Right lobe of liver (tissue), 6 donors: ENCODE measurements around the gene KCNMB3. TPM values are rescaled to one million over a fixed set of nuclear protein-coding genes. Genes with fewer than 3 reads are reported as not detected.

Source experiments
- ATAC-seq, 4 donors: fragments of 200-7000 bp; cut with Tn5 transposase; one replicate each; pipeline ENCODE4 v1.9.1; 2020; ENCODE audit warnings: mild to moderate bottlenecking in 4 of 4, moderate library complexity in 4 of 4
- DNase-seq, 3 donors: peaks; one replicate each; pipeline ENCODE4 v3.0.0-alpha.2; 2020
- H3K27ac ChIP-seq, 3 donors: fragments of 200-600 bp; one replicate each; pipeline ENCODE4 v1.8.0; 2022
- H3K27me3 ChIP-seq, 2 donors: fragments of 200-600 bp; one replicate each; pipeline ENCODE4 v1.8.0; 2022
- H3K36me3 ChIP-seq, 4 donors: fragments of 200-600 bp; sonication (generic) in 1 of 4; one replicate each; pipeline versions ENCODE4 v1.5.1 to v1.8.0; 2017 to 2022; ENCODE audit warnings: control low read depth in 1 of 4
- H3K4me1 ChIP-seq, 4 donors: fragments of 200-600 bp; sonication (generic) in 1 of 4; one replicate each; pipeline versions ENCODE4 v1.5.1 to v1.8.0; 2017 to 2022; ENCODE audit warnings: control low read depth in 1 of 4
- H3K4me3 ChIP-seq, 3 donors: fragments of 200-600 bp; one replicate each; pipeline ENCODE4 v1.8.0; 2022
- H3K9me3 ChIP-seq, 4 donors: fragments of 200-600 bp; sonication (generic) in 1 of 4; one replicate each; pipeline versions ENCODE4 v1.5.1 to v1.8.0; 2017 to 2022; ENCODE audit warnings: control low read depth in 1 of 4
- CTCF ChIP-seq, 4 donors: fragments of 200-600 bp in 3 of 4; fragments of 450-650 bp in 1 of 4; IDR thresholded peaks; one replicate each; pipeline versions ENCODE4 v1.5.1 to v1.8.0; 2016 to 2022; ENCODE audit warnings: antibody characterized with exemption in 4 of 4, mild to moderate bottlenecking in 2 of 4
- POLR2A ChIP-seq: fragments of 450-650 bp; IDR thresholded peaks from one replicate; pipeline ENCODE4 v1.6.1; 2017; ENCODE audit warnings: antibody characterized with exemption, mild to moderate bottlenecking
- WGBS: methylation state at CpG from one replicate; pipeline ENCODE4 v1.1.6; 2018; ENCODE audit warnings: low coverage, low lambda C conversion rate; ENCODE audit not compliant: insufficient coverage; ENCODE audit errors: missing lambda C conversion rate; 5-methylcytosine and 5-hydroxymethylcytosine counted together
- intact Hi-C, 2 donors: fragments of 100-400 bp; cut with DNase I; formaldehyde crosslinking; loops; one replicate each; pipeline versions ENCODE4 v1.11.2 to v1.14.1; 2022
- total RNA-seq, 6 experiments: library from RNA; depleted of rRNA in 2 of 6; stranded (reverse); fragments of >200 nt in 2 of 6; fragmentation: NEBNext Ultra II Directional in 3 of 6; extraction: Animal tissue kit (Norgen Biotek cat#: 25700) in 3 of 6; gene quantifications; one replicate each; pipeline versions ENCODE4 v1.1.0 to v1.2.4, GENCODE V29; 2016 to 2023
- donor health status: DM: no; HTN: yes; CAD: no.
- donor health status: DM: no; HTN: no; CAD: no.
- donor health status: DM: no; HTN: no; CAD: no.
- donor health status: DM: no; HTN: yes; CAD: no.
- donor health status: DM: no; HTN: yes; CAD: no.

The KCNMB3 gene
- total RNA-seq, 6 experiments from 2014 or later: 1.4 to 2.3 (median 1.7) TPM

GRCh38 chr3:179279837-179280236 lies 28.9 kb upstream of the KCNMB3 start:
- Histone ChIP-seq H3K27me3 (no peaks in the 10 kb centered on the region), H3K9me3 (no peaks in the 10 kb centered on the region), H3K4me1 (no peaks in the 10 kb centered on the region), H3K4me3 (no peak overlapping the region), H3K27ac (no peak overlapping the region), H3K36me3 (no peaks in the 10 kb centered on the region)
- no peak for TF ChIP-seq POLR2A
- TF ChIP-seq CTCF (IDR thresholded peaks at IDR 0.05): no peak
- intact Hi-C loops: no loop called here
- no CpG with 5 or more reads among the region's 1 CpG for WGBS
- ATAC-seq (no peak), DNase-seq (no peak)

GRCh38 chr3:179278932-179279693 lies 28.2 kb upstream of the KCNMB3 start:
- H3K9me3 ChIP-seq: no peaks in the 10 kb centered on the region
- no peak overlapping the region for H3K4me3 ChIP-seq
- no peak for DNase-seq
- TF ChIP-seq POLR2A (no peak), CTCF (IDR thresholded peaks at IDR 0.05) (no peak)
- H3K27me3 ChIP-seq: no peaks in the 10 kb centered on the region
- intact Hi-C loops: no loop called here
- no peaks in the 10 kb centered on the region for H3K36me3 ChIP-seq
- no peak for ATAC-seq
- no peak overlapping the region for H3K27ac ChIP-seq
- H3K4me1 ChIP-seq: no peaks in the 10 kb centered on the region
- 48% methylated on average over 4 of the region's 4 CpGs for whole genome bisulfite sequencing

GRCh38 chr3:179278151-179278550 lies 27.2 kb upstream of the KCNMB3 start:
- H3K4me1 ChIP-seq: no peaks in the 10 kb centered on the region
- no peak overlapping the region for H3K4me3 ChIP-seq
- 88% methylated on average over 1 of the region's 1 CpG for WGBS
- H3K36me3 ChIP-seq: no peaks in the 10 kb centered on the region
- H3K27ac ChIP-seq: no peak overlapping the region
- ATAC-seq (no peak), DNase-seq (no peak)
- H3K27me3 ChIP-seq: no peaks in the 10 kb centered on the region
- intact Hi-C loops: no loop called here
- TF ChIP-seq CTCF (IDR thresholded peaks at IDR 0.05) (no peak), POLR2A (no peak)
- H3K9me3 ChIP-seq: no peaks in the 10 kb centered on the region

GRCh38 chr3:179276743-179277142 lies 25.8 kb upstream of the KCNMB3 start:
- Histone ChIP-seq H3K27me3 (no peaks in the 10 kb centered on the region), H3K9me3 (no peaks in the 10 kb centered on the region), H3K4me3 (no peak overlapping the region), H3K36me3 (no peaks in the 10 kb centered on the region), H3K27ac (no peak overlapping the region), H3K4me1 (no peaks in the 10 kb centered on the region)
- TF ChIP-seq CTCF (IDR thresholded peaks at IDR 0.05) (no peak), POLR2A (no peak)
- DNase-seq (no peak), ATAC-seq (no peak)
- intact Hi-C loops: no loop called here
- WGBS: 83% methylated on average over 3 of the region's 3 CpGs
